ENCODE data around the gene TMEM130. TPM values are rescaled to one million over a fixed set of nuclear protein-coding genes. Genes with fewer than 3 reads are reported as not detected.
A peak's percentile ranks its signal among the peaks of the same experiment; 100 is the strongest.

TMEM130 gene
- total and polyA plus RNA-seq, 5 donors from 2014 or later, result not detected

GRCh38 chr7:98831641-98832221 lies 38.1 kb downstream of the TMEM130 start:
- Histone ChIP-seq H3K4me1 (ENCODE audit: control insufficient read depth, insufficient read depth, low read length, poor library complexity, severe bottlenecking) (no peaks in the 10 kb centered on the region), H3K27ac (ENCODE audit: insufficient read depth, low read length, poor library complexity, severe bottlenecking) (no peak overlapping the region), H3K4me3 (ENCODE audit: low read depth, low read length) (no peak overlapping the region), H3K9me3 (ENCODE audit: control insufficient read depth in 2 of 2, low read length in 2 of 2) (no peaks in the 10 kb centered on the region), H3K27me3 (ENCODE audit: control insufficient read depth, insufficient read depth, low read length) (no peaks in the 10 kb centered on the region), H3K36me3 (ENCODE audit: control insufficient read depth, insufficient read depth, low read length) (no peaks in the 10 kb centered on the region)
- Mint-ChIP-seq H3K4me3 (no peak overlapping the region), H3K27ac (no peak overlapping the region), H3K9me3 (peaks cover 0 to 1% (median 0%) of the 10 kb centered on the region in 7 donors), H3K36me3 (no peaks in the 10 kb centered on the region), H3K27me3 (peaks cover 4% of the 10 kb centered on the region), H3K4me1 (no peaks in the 10 kb centered on the region)
- no peak for ATAC-seq (ENCODE audit: low read depth in 2 of 2)
- DNase-seq, result peak in 1 of 3 donors; percentile 45

DNA sequence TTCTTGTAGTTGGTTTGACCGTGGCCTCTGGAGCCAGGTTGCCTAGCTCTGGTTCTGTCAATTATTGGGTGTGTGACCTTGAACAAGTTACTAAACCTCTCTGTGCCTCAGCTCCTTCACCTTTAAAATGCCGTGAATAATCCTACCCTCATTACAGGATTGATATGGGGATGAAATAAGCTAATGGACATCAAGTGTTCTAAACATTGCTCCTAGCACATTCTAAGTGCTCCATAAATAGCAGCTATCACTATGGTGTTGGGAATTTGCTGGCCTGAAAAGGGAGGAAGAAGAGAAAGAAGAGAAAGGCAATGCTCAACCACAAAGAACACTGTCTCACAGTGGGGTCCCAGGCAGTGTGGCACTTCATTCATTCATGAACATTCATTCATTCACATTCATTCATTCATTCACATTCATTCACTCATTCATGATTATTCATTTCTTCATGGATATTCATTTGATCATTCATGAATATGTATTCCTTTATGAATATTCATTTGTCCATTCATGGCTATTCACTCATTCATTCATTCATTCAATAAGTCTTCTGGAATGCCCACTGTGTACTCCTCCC lies 38.8 kb downstream of the TMEM130 start:
- H3K27ac ChIP-seq (ENCODE audit: insufficient read depth, low read length, poor library complexity, severe bottlenecking), result no peak overlapping the region
- H3K4me3 ChIP-seq (ENCODE audit: low read depth, low read length), result no peak overlapping the region
- ATAC-seq (ENCODE audit: low read depth in 2 of 2) (no peak), DNase-seq (no peak)
- Mint-ChIP-seq H3K36me3 (no peaks in the 10 kb centered on the region), H3K9me3 (peaks cover 0 to 1% (median 0%) of the 10 kb centered on the region in 7 donors), H3K27me3 (peaks cover 4% of the 10 kb centered on the region), H3K4me3 (no peak overlapping the region), H3K27ac (no peak overlapping the region), H3K4me1 (no peaks in the 10 kb centered on the region)
- H3K36me3 ChIP-seq (ENCODE audit: control insufficient read depth, insufficient read depth, low read length), result no peaks in the 10 kb centered on the region
- no peaks in the 10 kb centered on the region for H3K9me3 ChIP-seq (ENCODE audit: control insufficient read depth in 2 of 2, low read length in 2 of 2)
- H3K4me1 ChIP-seq (ENCODE audit: control insufficient read depth, insufficient read depth, low read length, poor library complexity, severe bottlenecking), result no peaks in the 10 kb centered on the region
- H3K27me3 ChIP-seq (ENCODE audit: control insufficient read depth, insufficient read depth, low read length), result no peaks in the 10 kb centered on the region

DNA sequence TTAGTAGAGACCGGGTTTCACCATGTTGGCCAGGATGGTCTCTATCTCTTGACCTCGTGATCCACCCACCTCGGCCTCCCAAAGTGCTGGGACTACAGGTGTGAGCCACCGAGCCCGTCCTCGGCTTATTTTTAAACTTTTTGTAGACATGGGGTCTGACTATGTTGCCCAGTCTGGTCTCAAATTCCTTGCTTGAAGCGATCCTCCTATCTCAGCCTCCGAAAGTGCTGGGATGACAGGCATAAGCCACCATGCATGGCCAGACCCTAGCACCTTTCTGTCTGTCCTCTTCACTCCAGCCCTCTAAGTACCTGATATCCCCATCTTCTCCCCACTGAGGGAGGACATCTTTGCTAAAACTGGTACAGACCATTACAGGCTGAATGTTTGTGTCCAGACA lies 41.4 kb downstream of the TMEM130 start:
- peak overlapping the region in 1 of 3 donors; percentile 77 for H3K27ac Mint-ChIP-seq
- Histone ChIP-seq H3K27ac (ENCODE audit: insufficient read depth, low read length, poor library complexity, severe bottlenecking) (no peak overlapping the region), H3K27me3 (ENCODE audit: control insufficient read depth, insufficient read depth, low read length) (no peaks in the 10 kb centered on the region), H3K9me3 (ENCODE audit: control insufficient read depth in 2 of 2, low read length in 2 of 2) (no peaks in the 10 kb centered on the region), H3K4me1 (ENCODE audit: control insufficient read depth, insufficient read depth, low read length, poor library complexity, severe bottlenecking) (no peaks in the 10 kb centered on the region), H3K4me3 (ENCODE audit: low read depth, low read length) (no peak overlapping the region), H3K36me3 (ENCODE audit: control insufficient read depth, insufficient read depth, low read length) (no peaks in the 10 kb centered on the region)
- no peak overlapping the region for H3K4me3 Mint-ChIP-seq
- no peaks in the 10 kb centered on the region for H3K36me3 Mint-ChIP-seq
- H3K27me3 Mint-ChIP-seq, result peaks cover 4% of the 10 kb centered on the region
- ATAC-seq (ENCODE audit: low read depth in 2 of 2) (no peak), DNase-seq (no peak)
- peaks cover 0 to 1% (median 0%) of the 10 kb centered on the region in 7 donors for H3K9me3 Mint-ChIP-seq
- H3K4me1 Mint-ChIP-seq, result no peaks in the 10 kb centered on the region

DNA sequence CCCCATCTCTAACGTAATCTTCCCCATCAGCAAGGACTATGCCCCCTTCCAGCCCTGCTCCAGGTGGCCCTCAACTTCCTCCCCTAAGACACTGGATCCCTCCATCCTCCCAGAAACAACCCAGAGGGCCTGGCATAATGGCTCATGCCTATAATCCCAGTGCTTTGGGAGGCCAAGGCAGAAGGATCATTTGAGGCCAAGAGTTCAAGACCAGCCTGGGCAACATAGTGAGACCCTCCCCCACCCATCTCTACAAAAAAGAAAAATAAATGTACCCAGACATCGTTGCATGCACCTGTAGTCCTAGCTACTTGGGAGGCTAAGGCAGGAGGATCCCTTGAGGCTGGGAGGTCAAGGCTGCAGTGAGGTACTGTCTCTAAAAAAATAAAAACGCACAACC lies 42.6 kb downstream of the TMEM130 start:
- H3K9me3 ChIP-seq (ENCODE audit: control insufficient read depth in 2 of 2, low read length in 2 of 2), result no peaks in the 10 kb centered on the region
- ATAC-seq (ENCODE audit: low read depth in 2 of 2), result no peak
- Mint-ChIP-seq H3K36me3 (no peaks in the 10 kb centered on the region), H3K27me3 (peaks cover 4% of the 10 kb centered on the region), H3K4me3 (no peak overlapping the region), H3K4me1 (no peaks in the 10 kb centered on the region), H3K27ac (no peak overlapping the region), H3K9me3 (peaks cover 0 to 1% (median 0%) of the 10 kb centered on the region in 7 donors)
- no peaks in the 10 kb centered on the region for H3K27me3 ChIP-seq (ENCODE audit: control insufficient read depth, insufficient read depth, low read length)
- no peaks in the 10 kb centered on the region for H3K36me3 ChIP-seq (ENCODE audit: control insufficient read depth, insufficient read depth, low read length)
- H3K4me1 ChIP-seq (ENCODE audit: control insufficient read depth, insufficient read depth, low read length, poor library complexity, severe bottlenecking), result no peaks in the 10 kb centered on the region
- no peak for DNase-seq
- H3K4me3 ChIP-seq (ENCODE audit: low read depth, low read length), result no peak overlapping the region
- no peak overlapping the region for H3K27ac ChIP-seq (ENCODE audit: insufficient read depth, low read length, poor library complexity, severe bottlenecking)

DNA sequence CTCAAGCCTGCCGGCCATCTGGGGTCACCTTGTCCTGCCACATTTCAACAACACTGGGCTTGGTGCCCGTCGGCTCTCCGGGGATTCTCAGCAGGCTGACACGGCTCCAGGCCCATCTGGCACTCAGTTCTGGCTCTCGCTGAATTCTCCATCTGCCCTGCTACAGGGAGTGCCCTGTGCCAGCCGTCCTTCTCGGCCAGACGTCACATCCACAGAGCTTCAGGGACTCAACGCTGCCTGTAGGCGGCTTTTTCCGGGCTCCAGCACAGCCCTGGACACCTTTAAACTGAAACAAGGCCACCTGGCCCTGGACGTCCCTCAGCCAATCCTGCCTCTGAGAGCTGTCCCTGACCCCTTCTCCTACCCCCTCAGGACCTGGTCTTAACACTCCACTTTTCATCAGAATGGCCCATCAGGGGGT lies 43.0 kb downstream of the TMEM130 start:
- no peak overlapping the region for H3K27ac ChIP-seq (ENCODE audit: insufficient read depth, low read length, poor library complexity, severe bottlenecking)
- Mint-ChIP-seq H3K36me3 (no peaks in the 10 kb centered on the region), H3K4me1 (no peaks in the 10 kb centered on the region), H3K27me3 (peaks cover 2% of the 10 kb centered on the region), H3K27ac (no peak overlapping the region), H3K4me3 (no peak overlapping the region), H3K9me3 (no peaks in the 10 kb centered on the region)
- H3K4me3 ChIP-seq (ENCODE audit: low read depth, low read length), result no peak overlapping the region
- no peaks in the 10 kb centered on the region for H3K27me3 ChIP-seq (ENCODE audit: control insufficient read depth, insufficient read depth, low read length)
- H3K4me1 ChIP-seq (ENCODE audit: control insufficient read depth, insufficient read depth, low read length, poor library complexity, severe bottlenecking), result no peaks in the 10 kb centered on the region
- DNase-seq (no peak), ATAC-seq (ENCODE audit: low read depth in 2 of 2) (no peak)
- no peaks in the 10 kb centered on the region for H3K36me3 ChIP-seq (ENCODE audit: control insufficient read depth, insufficient read depth, low read length)
- no peaks in the 10 kb centered on the region for H3K9me3 ChIP-seq (ENCODE audit: control insufficient read depth in 2 of 2, low read length in 2 of 2)

- Histone ChIP-seq H3K27ac (ENCODE audit: insufficient read depth, low read length, poor library complexity, severe bottlenecking) (no peak overlapping the region), H3K27me3 (ENCODE audit: control insufficient read depth, insufficient read depth, low read length) (no peaks in the 10 kb centered on the region), H3K4me3 (ENCODE audit: low read depth, low read length) (no peak overlapping the region), H3K4me1 (ENCODE audit: control insufficient read depth, insufficient read depth, low read length, poor library complexity, severe bottlenecking) (no peaks in the 10 kb centered on the region), H3K36me3 (ENCODE audit: control insufficient read depth, insufficient read depth, low read length) (no peaks in the 10 kb centered on the region), H3K9me3 (ENCODE audit: control insufficient read depth in 2 of 2, low read length in 2 of 2) (no peaks in the 10 kb centered on the region)
- DNase-seq (no peak), ATAC-seq (ENCODE audit: low read depth in 2 of 2) (peak in 1 of 2 donors; percentile 8)
- Mint-ChIP-seq H3K27me3 (no peaks in the 10 kb centered on the region), H3K4me1 (no peaks in the 10 kb centered on the region), H3K36me3 (no peaks in the 10 kb centered on the region), H3K27ac (no peak overlapping the region), H3K4me3 (no peak overlapping the region), H3K9me3 (no peaks in the 10 kb centered on the region)
Measured at GRCh38 chr7:98826387-98826786, 43.4 kb downstream of the TMEM130 start.

GRCh38 chr7:98823226-98823625 lies 46.6 kb downstream of the TMEM130 start:
- Histone ChIP-seq H3K36me3 (ENCODE audit: control insufficient read depth, insufficient read depth, low read length) (no peaks in the 10 kb centered on the region), H3K4me1 (ENCODE audit: control insufficient read depth, insufficient read depth, low read length, poor library complexity, severe bottlenecking) (no peaks in the 10 kb centered on the region), H3K4me3 (ENCODE audit: low read depth, low read length) (no peak overlapping the region), H3K9me3 (ENCODE audit: control insufficient read depth in 2 of 2, low read length in 2 of 2) (no peaks in the 10 kb centered on the region), H3K27ac (ENCODE audit: insufficient read depth, low read length, poor library complexity, severe bottlenecking) (no peak overlapping the region), H3K27me3 (ENCODE audit: control insufficient read depth, insufficient read depth, low read length) (no peaks in the 10 kb centered on the region)
- ATAC-seq (ENCODE audit: low read depth in 2 of 2), result no peak
- no peak for DNase-seq
- Mint-ChIP-seq H3K27ac (no peak overlapping the region), H3K9me3 (no peaks in the 10 kb centered on the region), H3K36me3 (no peaks in the 10 kb centered on the region), H3K27me3 (no peaks in the 10 kb centered on the region), H3K4me1 (no peaks in the 10 kb centered on the region), H3K4me3 (no peak overlapping the region)

- Histone ChIP-seq H3K4me1 (ENCODE audit: control insufficient read depth, insufficient read depth, low read length, poor library complexity, severe bottlenecking) (no peaks in the 10 kb centered on the region), H3K27ac (ENCODE audit: insufficient read depth, low read length, poor library complexity, severe bottlenecking) (no peak overlapping the region), H3K27me3 (ENCODE audit: control insufficient read depth, insufficient read depth, low read length) (no peaks in the 10 kb centered on the region), H3K9me3 (ENCODE audit: control insufficient read depth in 2 of 2, low read length in 2 of 2) (no peaks in the 10 kb centered on the region), H3K36me3 (ENCODE audit: control insufficient read depth, insufficient read depth, low read length) (no peaks in the 10 kb centered on the region), H3K4me3 (ENCODE audit: low read depth, low read length) (no peak overlapping the region)
- no peaks in the 10 kb centered on the region for H3K27me3 Mint-ChIP-seq
- H3K36me3 Mint-ChIP-seq, result no peaks in the 10 kb centered on the region
- H3K4me1 Mint-ChIP-seq, result no peaks in the 10 kb centered on the region
- ATAC-seq (ENCODE audit: low read depth in 2 of 2) (no peak), DNase-seq (no peak)
- no peak overlapping the region for H3K4me3 Mint-ChIP-seq
- no peaks in the 10 kb centered on the region for H3K9me3 Mint-ChIP-seq
- H3K27ac Mint-ChIP-seq, result no peak overlapping the region
Measured at GRCh38 chr7:98821348-98821747, 48.5 kb downstream of the TMEM130 start.

All from CD4-positive, CD25-positive, alpha-beta regulatory T cell (primary cell).